GM19452 (cell line): ENCODE results near the gene MEX3C.
A peak's percentile ranks its signal among the peaks of the same experiment; 100 is the strongest.

ENCODE experiments used
- ATAC-seq: cut with Tn5 transposase; IDR thresholded peaks from one replicate; pipeline ENCODE4 v1.9.1; 2021; ENCODE audit not compliant: unreplicated experiment

Gene MEX3C

GRCh38 chr18:51197661-51198424, at the start of gene MEX3C:
Gene MEX3C, minus strand, starts transcription at chr18:51197681. Its CDS starts 361 bp downstream, at chr18:51197320.
- ATAC-seq, result peak; percentile 75

GRCh38 chr18:51241226-51241625, 43.7 kb upstream of the MEX3C start:
- no peak for ATAC-seq

- no peak for ATAC-seq
These were observed 38.7 kb upstream of the MEX3C start for GRCh38 chr18:51236225-51236624.

- ATAC-seq, result peak; percentile 94
These were observed 37.7 kb upstream of the MEX3C start for GRCh38 chr18:51235009-51235789.

GRCh38 chr18:51234117-51235008, 36.9 kb upstream of the MEX3C start:
- no peak for ATAC-seq

GRCh38 chr18:51229328-51229727, 31.8 kb upstream of the MEX3C start:
- no peak for ATAC-seq

GRCh38 chr18:51227660-51228059, 30.2 kb upstream of the MEX3C start:
- ATAC-seq, result no peak

- no peak for ATAC-seq
These were observed 29.3 kb upstream of the MEX3C start for GRCh38 chr18:51226587-51227350.

GRCh38 chr18:51226068-51226467, 28.6 kb upstream of the MEX3C start:
- ATAC-seq, result no peak

- no peak for ATAC-seq
These were observed 15.1 kb upstream of the MEX3C start for GRCh38 chr18:51212606-51213005.

GRCh38 chr18:51211552-51211951, 14.1 kb upstream of the MEX3C start:
- peak; percentile 98 for ATAC-seq

GRCh38 chr18:51196811-51197660, 445 bp downstream of the MEX3C start:
- ATAC-seq, result peak; percentile 13

GRCh38 chr18:51196118-51196810, 1.2 kb downstream of the MEX3C start:
- ATAC-seq, result peak; percentile 0

GRCh38 chr18:51195451-51196117, 1.9 kb downstream of the MEX3C start:
- no peak for ATAC-seq

GRCh38 chr18:51195086-51195450, 2.4 kb downstream of the MEX3C start:
- ATAC-seq, result no peak

GRCh38 chr18:51194604-51195003, 2.9 kb downstream of the MEX3C start:
- no peak for ATAC-seq

GRCh38 chr18:51193621-51194287, 3.7 kb downstream of the MEX3C start:
- ATAC-seq, result no peak

- no peak for ATAC-seq
These were observed 4.8 kb downstream of the MEX3C start for GRCh38 chr18:51192696-51193095.
